CD14-positive monocyte (primary cell): ENCODE data around the gene EPSTI1. TPM values are rescaled to one million over a fixed set of nuclear protein-coding genes. Genes with fewer than 3 reads are reported as not detected.
A peak's percentile ranks its signal among the peaks of the same experiment; 100 is the strongest.

Experiments used
- DNase-seq, 3 donors: peaks; one replicate each; pipeline ENCODE4 v3.0.0-alpha.2; 2011 to 2022
- H2AFZ ChIP-seq: 2 replicates; pipeline ENCODE4 v1.6.0; 2012; ENCODE audit warnings: mild to moderate bottlenecking, low read depth, low read length, inconsistent platforms; ENCODE audit not compliant: insufficient read depth, poor library complexity, severe bottlenecking
- H3K27ac ChIP-seq, 2 donors: 1 replicate in 1 of 2; 2 replicates in 1 of 2; pipeline ENCODE4 v1.5.1; 2012 to 2013; ENCODE audit warnings: low read length in 2 of 2, control low read depth in 1 of 2, inconsistent platforms in 1 of 2, low read depth in 1 of 2, mild to moderate bottlenecking in 1 of 2
- H3K27me3 ChIP-seq, 2 donors: one replicate each; pipeline versions ENCODE4 v1.6.0 to v1.6.1; 2011 to 2013; ENCODE audit warnings: low read length in 2 of 2; ENCODE audit not compliant: control insufficient read depth in 2 of 2, insufficient read depth in 2 of 2
- H3K36me3 ChIP-seq, 2 donors: replicated peaks in 1 of 2; 1 replicate in 1 of 2; 2 replicates in 1 of 2; pipeline versions ENCODE4 v1.5.1 to v1.6.1; 2012 to 2013; ENCODE audit warnings: low read length in 2 of 2, control low read depth in 1 of 2, inconsistent platforms in 1 of 2, mild to moderate bottlenecking in 1 of 2; ENCODE audit not compliant: insufficient read depth in 2 of 2, control insufficient read depth in 1 of 2
- H3K4me1 ChIP-seq, 2 donors: 1 replicate in 1 of 2; 2 replicates in 1 of 2; pipeline versions ENCODE4 v1.5.1 to v1.6.1; 2012 to 2013; ENCODE audit warnings: low read length in 2 of 2, control low read depth in 1 of 2, inconsistent platforms in 1 of 2, mild to moderate bottlenecking in 1 of 2, moderate library complexity in 1 of 2; ENCODE audit not compliant: insufficient read depth in 2 of 2, control insufficient read depth in 1 of 2
- H3K4me2 ChIP-seq: replicated peaks from 2 replicates; pipeline ENCODE3; 2012; ENCODE audit warnings: low read length, moderate library complexity, mild to moderate bottlenecking; ENCODE audit not compliant: poor library complexity, severe bottlenecking; ENCODE audit errors: extremely low read depth
- H3K4me3 ChIP-seq, 3 experiments: fragments of 200-600 bp in 1 of 3; sonication (generic) in 1 of 3; replicated peaks in 1 of 3; 1 replicate in 2 of 3; 2 replicates in 1 of 3; pipeline ENCODE4 v1.5.1; 2011 to 2013; ENCODE audit warnings: low read length in 3 of 3, mild to moderate bottlenecking in 3 of 3, control low read depth in 2 of 3, low read depth in 2 of 3, inconsistent platforms in 1 of 3, moderate library complexity in 1 of 3
- H3K79me2 ChIP-seq: 2 replicates; pipeline ENCODE4 v1.6.0; 2012; ENCODE audit warnings: mild to moderate bottlenecking, control low read depth, inconsistent platforms, low read length, moderate library complexity; ENCODE audit not compliant: insufficient read depth
- H3K9ac ChIP-seq: 2 replicates; pipeline ENCODE4 v1.6.0; 2017; ENCODE audit warnings: low read length, mild to moderate bottlenecking; ENCODE audit not compliant: insufficient read depth, poor library complexity, severe bottlenecking
- H3K9me3 ChIP-seq, 2 donors: replicated peaks in 1 of 2; 1 replicate in 1 of 2; 2 replicates in 1 of 2; pipeline versions ENCODE4 v1.5.1 to v1.6.1; 2012 to 2013; ENCODE audit warnings: low read length in 2 of 2, control low read depth in 1 of 2; ENCODE audit not compliant: control insufficient read depth in 1 of 2, insufficient read depth in 1 of 2
- H4K20me1 ChIP-seq: 2 replicates; pipeline ENCODE4 v1.6.0; 2012; ENCODE audit warnings: mild to moderate bottlenecking, low read length, control low read depth, moderate library complexity; ENCODE audit not compliant: insufficient read depth
- H3K27ac Mint-ChIP-seq, 7 donors: one replicate each; pipeline ENCODE4 v1.8.0; 2020; ENCODE audit warnings: mild to moderate bottlenecking in 7 of 7, mixed read lengths in 7 of 7, moderate library complexity in 6 of 7, inconsistent platforms in 2 of 7
- H3K27me3 Mint-ChIP-seq, 3 donors: one replicate each; pipeline ENCODE4 v1.8.0; 2021 to 2022; ENCODE audit warnings: low read depth in 3 of 3, mild to moderate bottlenecking in 3 of 3, mixed read lengths in 3 of 3, moderate library complexity in 3 of 3, inconsistent platforms in 1 of 3
- H3K36me3 Mint-ChIP-seq, 2 donors: one replicate each; pipeline ENCODE4 v1.8.0; 2020; ENCODE audit warnings: mixed read lengths in 2 of 2, inconsistent platforms in 1 of 2, mild to moderate bottlenecking in 1 of 2
- H3K4me1 Mint-ChIP-seq: one replicate; pipeline ENCODE4 v1.8.0; 2020; ENCODE audit warnings: mild to moderate bottlenecking, mixed read lengths
- H3K4me3 Mint-ChIP-seq, 2 donors: one replicate each; pipeline ENCODE4 v1.8.0; 2020; ENCODE audit warnings: mild to moderate bottlenecking in 2 of 2, mixed read lengths in 2 of 2, moderate library complexity in 1 of 2
- H3K9me3 Mint-ChIP-seq, 7 donors: one replicate each; pipeline ENCODE4 v1.8.0; 2020 to 2022; ENCODE audit warnings: mixed read lengths in 7 of 7, mild to moderate bottlenecking in 6 of 7, moderate library complexity in 6 of 7, inconsistent platforms in 2 of 7
- CTCF ChIP-seq: fragments of 200-600 bp; IDR thresholded peaks from one replicate; pipeline ENCODE4 v1.8.0; 2022; ENCODE audit warnings: antibody characterized with exemption, mild to moderate bottlenecking
- WGBS: methylation state at CpG from one replicate; pipeline ENCODE4 v1.1.5; 2013; ENCODE audit warnings: missing lambda C conversion rate; ENCODE audit not compliant: insufficient coverage; 5-methylcytosine and 5-hydroxymethylcytosine counted together
- intact Hi-C, 2 donors: fragments of 100-400 bp; cut with micrococcal nuclease; formaldehyde crosslinking; loops; one replicate each; pipeline versions ENCODE4 v1.15.0 to v1.15.1; 2023
- polyA plus RNA-seq, 3 donors: library from polyadenylated mRNA; depleted of rRNA in 1 of 3; unstranded in 2 of 3; stranded (reverse) in 1 of 3; fragments of 300-500 nt in 2 of 3; fragments of >200 nt in 1 of 3; fragmentation: Illumina TruSeq in 2 of 3; gene quantifications; 1 replicate in 2 of 3; 2 replicates in 1 of 3; pipeline ENCODE4 v1.2.3, GENCODE V29; 2012 to 2021

Gene EPSTI1
- polyA plus RNA-seq, 3 donors = 14.6 to 19.9 (median 16.4) TPM

GRCh38 chr13:43002021-43002420, 10.0 kb upstream of the EPSTI1 start:
- no peak for DNase-seq
- H3K79me2 ChIP-seq = no peaks in the 10 kb centered on the region
- no peak overlapping the region for H3K4me3 ChIP-seq
- no peak overlapping the region for H3K27ac ChIP-seq
- no peak for TF ChIP-seq CTCF
- peaks cover 2 to 7% of the 10 kb centered on the region in 2 donors for H3K4me1 ChIP-seq
- H3K9ac ChIP-seq = no peak overlapping the region
- no peak overlapping the region for H3K27ac Mint-ChIP-seq
- H3K9me3 ChIP-seq = no peaks in the 10 kb centered on the region
- H2AFZ ChIP-seq = no peak overlapping the region
- H4K20me1 ChIP-seq = no peaks in the 10 kb centered on the region
- peaks cover 0 to 4% (median 2%) of the 10 kb centered on the region in 3 donors for H3K27me3 Mint-ChIP-seq
- H3K36me3 ChIP-seq = no peaks in the 10 kb centered on the region
- intact Hi-C loops = no loop called here
- WGBS = no CpG with 5 or more reads among the region's 2 CpGs
- peaks cover 7% of the 10 kb centered on the region for H3K4me1 Mint-ChIP-seq
- no peak overlapping the region for H3K4me3 Mint-ChIP-seq
- H3K4me2 ChIP-seq = no peak overlapping the region
- no peaks in the 10 kb centered on the region for H3K27me3 ChIP-seq
- peaks cover 0 to 8% (median 0%) of the 10 kb centered on the region in 7 donors for H3K9me3 Mint-ChIP-seq
- H3K36me3 Mint-ChIP-seq = no peaks in the 10 kb centered on the region

- WGBS = no CpG with 5 or more reads among the region's 4 CpGs
- peaks cover 0 to 8% (median 0%) of the 10 kb centered on the region in 7 donors for H3K9me3 Mint-ChIP-seq
- peaks cover 0 to 2% (median 1%) of the 10 kb centered on the region in 3 donors for H3K27me3 Mint-ChIP-seq
- DNase-seq = peak in 1 of 3 donors; percentile 27
- no peak for TF ChIP-seq CTCF
- Histone ChIP-seq H3K4me1 (peaks cover 2 to 12% of the 10 kb centered on the region in 2 donors), H3K27ac (no peak overlapping the region), H3K4me2 (no peak overlapping the region), H4K20me1 (no peaks in the 10 kb centered on the region), H3K9me3 (no peaks in the 10 kb centered on the region), H3K9ac (no peak overlapping the region), H2AFZ (peak overlapping the region; percentile 28), H3K4me3 (no peak overlapping the region), H3K79me2 (no peaks in the 10 kb centered on the region), H3K27me3 (no peaks in the 10 kb centered on the region), H3K36me3 (no peaks in the 10 kb centered on the region)
- peak overlapping the region in 1 of 2 donors; percentile 57 for H3K4me3 Mint-ChIP-seq
- H3K36me3 Mint-ChIP-seq = no peaks in the 10 kb centered on the region
- H3K27ac Mint-ChIP-seq = peak overlapping the region in 1 of 7 donors; percentile 54
- H3K4me1 Mint-ChIP-seq = peaks cover 20% of the 10 kb centered on the region
- intact Hi-C loops = no loop called here
These were observed 8.6 kb upstream of the EPSTI1 start for GRCh38 chr13:43000676-43001075.
